ENCODE measurements around the gene ZAP70. TPM values are rescaled to one million over a fixed set of nuclear protein-coding genes. Genes with fewer than 3 reads are reported as not detected.

Gene ZAP70
- total RNA-seq, 4 donors from 2014 or later, result 2.3 to 3.3 (median 3.1) TPM

DNA sequence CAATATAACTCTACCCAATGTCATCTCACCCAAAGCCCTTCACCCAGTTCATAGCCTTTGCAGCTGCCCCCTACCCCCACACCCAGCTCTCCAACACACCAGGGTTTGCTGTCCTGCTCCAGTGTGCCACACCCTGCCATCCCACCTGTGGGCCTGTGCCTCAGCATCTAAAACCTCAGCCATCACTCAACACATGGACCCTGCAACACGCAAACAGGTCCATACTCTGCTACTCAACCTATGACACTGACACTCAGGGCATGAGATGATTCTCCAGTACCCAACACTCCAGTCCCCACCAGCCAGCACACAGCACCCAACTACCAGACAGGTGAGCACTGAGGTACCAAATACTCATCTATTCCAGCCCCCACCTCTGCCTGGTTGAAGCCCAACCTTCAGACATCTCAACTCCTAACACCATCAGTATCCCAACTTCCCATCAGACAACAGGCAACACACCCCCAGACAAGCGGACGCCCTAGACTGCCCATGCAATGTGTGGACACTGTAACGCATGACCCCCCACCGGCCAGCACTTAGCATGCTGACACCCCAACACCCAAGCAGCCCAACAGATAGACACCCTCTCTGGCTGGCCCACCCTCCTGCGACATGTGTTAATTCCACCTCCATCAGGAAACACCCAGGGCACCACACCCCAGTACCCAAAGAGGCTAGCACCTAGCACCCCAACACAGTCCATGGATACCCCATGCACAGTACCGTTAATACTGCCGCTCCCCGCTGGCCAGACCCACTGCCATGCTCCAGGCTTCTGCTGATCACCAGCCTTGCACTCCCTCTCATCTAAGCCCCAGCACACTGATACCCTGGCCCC lies 25.0 kb downstream of the ZAP70 start:
- TF ChIP-seq, protein P1, sequence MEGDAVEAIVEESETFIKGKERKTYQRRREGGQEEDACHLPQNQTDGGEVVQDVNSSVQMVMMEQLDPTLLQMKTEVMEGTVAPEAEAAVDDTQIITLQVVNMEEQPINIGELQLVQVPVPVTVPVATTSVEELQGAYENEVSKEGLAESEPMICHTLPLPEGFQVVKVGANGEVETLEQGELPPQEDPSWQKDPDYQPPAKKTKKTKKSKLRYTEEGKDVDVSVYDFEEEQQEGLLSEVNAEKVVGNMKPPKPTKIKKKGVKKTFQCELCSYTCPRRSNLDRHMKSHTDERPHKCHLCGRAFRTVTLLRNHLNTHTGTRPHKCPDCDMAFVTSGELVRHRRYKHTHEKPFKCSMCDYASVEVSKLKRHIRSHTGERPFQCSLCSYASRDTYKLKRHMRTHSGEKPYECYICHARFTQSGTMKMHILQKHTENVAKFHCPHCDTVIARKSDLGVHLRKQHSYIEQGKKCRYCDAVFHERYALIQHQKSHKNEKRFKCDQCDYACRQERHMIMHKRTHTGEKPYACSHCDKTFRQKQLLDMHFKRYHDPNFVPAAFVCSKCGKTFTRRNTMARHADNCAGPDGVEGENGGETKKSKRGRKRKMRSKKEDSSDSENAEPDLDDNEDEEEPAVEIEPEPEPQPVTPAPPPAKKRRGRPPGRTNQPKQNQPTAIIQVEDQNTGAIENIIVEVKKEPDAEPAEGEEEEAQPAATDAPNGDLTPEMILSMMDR (IDR thresholded peaks at IDR 0.05; ENCODE audit: low read depth), result no peak

DNA sequence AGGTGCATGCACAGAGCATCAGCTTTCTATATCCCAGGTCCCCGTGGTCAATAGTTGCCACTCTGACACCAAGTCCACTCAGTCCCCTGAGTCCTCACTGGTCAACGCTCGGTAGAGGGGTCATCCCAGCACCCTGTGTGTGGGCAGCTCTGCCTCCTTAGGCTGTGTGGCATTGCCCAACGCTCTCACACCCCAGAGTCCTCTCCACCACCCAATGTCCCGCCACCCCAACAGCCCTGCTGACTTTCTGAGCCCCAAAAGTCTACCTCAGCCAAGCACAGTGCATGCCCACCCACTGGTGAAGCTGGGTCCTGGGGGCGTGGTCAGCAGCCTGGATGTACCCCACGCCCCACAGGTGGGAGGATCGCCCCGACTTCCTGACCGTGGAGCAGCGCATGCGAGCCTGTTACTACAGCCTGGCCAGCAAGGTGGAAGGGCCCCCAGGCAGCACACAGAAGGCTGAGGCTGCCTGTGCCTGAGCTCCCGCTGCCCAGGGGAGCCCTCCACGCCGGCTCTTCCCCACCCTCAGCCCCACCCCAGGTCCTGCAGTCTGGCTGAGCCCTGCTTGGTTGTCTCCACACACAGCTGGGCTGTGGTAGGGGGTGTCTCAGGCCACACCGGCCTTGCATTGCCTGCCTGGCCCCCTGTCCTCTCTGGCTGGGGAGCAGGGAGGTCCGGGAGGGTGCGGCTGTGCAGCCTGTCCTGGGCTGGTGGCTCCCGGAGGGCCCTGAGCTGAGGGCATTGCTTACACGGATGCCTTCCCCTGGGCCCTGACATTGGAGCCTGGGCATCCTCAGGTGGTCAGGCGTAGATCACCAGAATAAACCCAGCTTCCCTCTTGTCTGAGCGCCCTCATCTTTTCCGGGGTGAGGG lies 25.9 kb downstream of the ZAP70 start:
- TF ChIP-seq, protein P1 (IDR thresholded peaks at IDR 0.05; ENCODE audit: low read depth), result no peak

DNA sequence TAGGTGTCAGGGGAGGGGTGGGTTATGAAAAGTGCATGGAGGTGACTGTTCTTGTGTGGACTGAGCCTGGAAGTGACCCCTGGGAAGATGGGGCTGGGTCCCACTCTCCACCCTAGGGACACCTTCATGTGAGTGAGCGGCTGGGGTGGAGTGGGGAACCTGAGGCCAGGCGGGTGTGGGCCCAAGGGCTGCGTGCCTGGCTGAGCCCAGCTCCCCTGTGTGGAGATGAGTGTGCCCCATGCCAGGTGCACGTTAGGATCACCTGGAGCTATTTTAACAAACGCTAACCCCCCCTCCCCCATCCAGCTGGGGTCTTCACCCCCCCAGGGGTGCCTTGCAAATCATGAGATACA lies 26.5 kb downstream of the ZAP70 start:
- TF ChIP-seq, protein P1 (IDR thresholded peaks at IDR 0.05; ENCODE audit: low read depth), result no peak

DNA sequence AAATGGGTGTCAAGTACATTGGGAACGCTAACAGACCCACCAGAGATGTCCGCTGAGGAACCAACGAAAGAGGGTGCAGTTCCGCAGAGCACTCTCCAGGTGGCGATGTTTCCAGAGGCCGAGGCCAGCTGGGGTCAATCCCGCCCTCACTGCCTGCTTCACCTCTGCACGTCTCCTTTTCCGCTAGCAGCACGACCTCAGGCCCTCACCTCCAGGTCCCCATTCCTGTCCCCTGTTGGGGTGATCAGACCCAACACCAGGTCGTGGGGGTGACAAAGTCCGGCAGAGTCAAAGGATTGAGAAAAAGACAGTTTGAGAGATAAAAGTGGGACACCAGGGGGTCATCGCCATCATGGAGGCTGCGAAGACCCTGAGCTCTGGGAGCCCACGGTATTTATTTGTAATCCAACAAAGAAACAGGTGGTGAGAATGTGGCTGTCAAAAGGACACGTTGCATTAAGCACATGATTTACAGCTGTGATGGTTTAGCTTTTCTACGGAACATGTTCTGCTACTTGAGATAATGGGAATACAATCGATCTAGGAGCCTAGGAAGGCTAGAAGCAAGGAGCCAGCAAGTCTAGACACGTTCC lies 27.3 kb downstream of the ZAP70 start:
- TF ChIP-seq, protein P1 (IDR thresholded peaks at IDR 0.05; ENCODE audit: low read depth), result no peak

DNA sequence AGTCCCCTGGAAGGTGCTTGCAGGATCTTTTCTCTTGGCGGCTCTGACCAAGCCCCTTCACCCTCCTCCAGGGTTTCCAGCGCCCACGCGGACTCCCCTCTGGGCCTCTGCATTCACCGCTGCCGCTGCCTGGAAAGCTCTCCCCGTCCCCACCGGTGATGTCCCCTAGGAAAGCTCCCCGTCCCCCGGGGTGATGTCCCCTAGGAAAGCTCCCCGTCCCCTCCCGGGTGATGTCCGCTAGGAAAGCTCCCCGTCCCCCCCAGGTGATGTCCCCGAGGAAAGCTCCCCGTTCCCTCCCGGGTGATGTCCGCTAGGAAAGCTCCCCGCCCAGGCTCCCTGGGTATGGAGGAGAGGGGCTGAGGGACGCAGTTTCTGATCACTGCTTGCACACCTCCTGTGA lies 27.9 kb downstream of the ZAP70 start:
- TF ChIP-seq, protein P1 (IDR thresholded peaks at IDR 0.05; ENCODE audit: low read depth), result no peak

DNA sequence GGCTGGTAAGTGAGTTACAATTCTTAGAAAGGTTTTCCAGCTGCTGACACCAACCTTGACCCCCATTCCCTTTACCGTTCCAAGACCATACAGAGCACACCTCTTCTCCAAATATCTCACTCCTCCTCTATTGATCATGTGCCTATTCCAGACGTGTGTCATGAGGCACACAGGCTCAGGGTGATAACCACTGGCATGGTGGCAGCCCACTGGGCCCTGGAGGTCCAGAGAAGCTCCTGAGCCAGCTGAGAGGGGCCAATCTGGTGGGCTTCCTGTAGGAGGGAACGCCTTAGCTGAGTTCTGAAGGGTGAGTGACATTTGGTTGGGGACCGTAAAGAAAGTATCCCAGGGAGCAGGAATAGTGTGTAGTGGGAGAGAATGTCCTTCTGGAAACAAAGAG lies 28.3 kb downstream of the ZAP70 start:
- TF ChIP-seq, protein P1 (IDR thresholded peaks at IDR 0.05; ENCODE audit: low read depth), result no peak

DNA sequence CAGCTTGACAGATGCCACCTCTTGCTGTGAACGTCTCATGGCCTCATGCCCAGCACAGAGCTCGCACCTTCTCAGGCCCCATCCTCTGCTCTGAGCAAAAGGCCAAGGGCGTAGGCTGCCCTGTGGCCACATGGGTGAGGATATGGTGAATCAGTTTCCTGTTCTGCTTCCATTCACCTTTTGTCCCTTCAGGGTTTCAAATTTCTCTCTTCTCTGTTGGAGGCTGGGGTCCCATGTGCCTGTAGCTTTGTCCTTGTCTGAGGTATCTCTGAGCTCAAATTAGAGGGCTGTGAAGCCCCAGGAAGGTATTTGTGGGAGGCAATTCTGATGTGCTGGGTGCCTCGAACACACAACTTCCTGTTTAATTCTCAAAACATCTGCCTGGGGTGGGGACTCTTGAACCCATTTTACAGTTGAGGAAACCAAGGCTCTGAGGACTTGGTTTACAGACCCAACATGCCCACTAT lies 29.0 kb downstream of the ZAP70 start:
- TF ChIP-seq, protein P1 (IDR thresholded peaks at IDR 0.05; ENCODE audit: low read depth), result no peak

All from subcutaneous adipose tissue (tissue), 4 donors.